Chondrocyte (in vitro differentiated cells): Measurements from ENCODE around the gene RPL10A. TPM values are rescaled to one million over a fixed set of nuclear protein-coding genes. Genes with fewer than 3 reads are reported as not detected.
"Not testable (repeated sequence)": the region's sequence is repeated elsewhere in the genome, so short reads cannot be mapped to it uniquely, and the experiment has no call there.

Source experiments
- DNase-seq: peaks from one replicate; pipeline ENCODE4 v3.0.0; 2021; ENCODE audit warnings: mixed read lengths, low spot score
- H3K27ac Mint-ChIP-seq: one replicate; pipeline ENCODE4 v1.8.0; 2021; ENCODE audit warnings: mild to moderate bottlenecking, moderate library complexity, mixed read lengths; ENCODE audit not compliant: unreplicated experiment
- H3K27me3 Mint-ChIP-seq: 2 replicates; pipeline ENCODE4 v1.8.0; 2021; ENCODE audit warnings: low read depth, mixed read lengths
- H3K36me3 Mint-ChIP-seq: 2 replicates; pipeline ENCODE4 v1.8.0; 2021; ENCODE audit warnings: low read depth, mixed read lengths
- H3K4me1 Mint-ChIP-seq: 2 replicates; pipeline ENCODE4 v1.8.0; 2021; ENCODE audit warnings: low read depth, mild to moderate bottlenecking, mixed read lengths
- H3K4me3 Mint-ChIP-seq: one replicate; pipeline ENCODE4 v1.8.0; 2021; ENCODE audit warnings: mild to moderate bottlenecking, moderate library complexity, mixed read lengths; ENCODE audit not compliant: unreplicated experiment
- H3K9me3 Mint-ChIP-seq: 2 replicates; pipeline ENCODE4 v1.8.0; 2021; ENCODE audit warnings: low read depth, mixed read lengths
- total RNA-seq: library from RNA; stranded (reverse); gene quantifications from 3 replicates; pipeline ENCODE4 v1.2.1, GENCODE V29; 2021
- TF ChIP-seq, protein P1 (sequence below): fragments of 200-600 bp; sonication (generic); IDR thresholded peaks from 2 replicates; pipeline ENCODE4 v1.5.0; 2021; ENCODE audit warnings: antibody characterized with exemption, mild to moderate bottlenecking, moderate library complexity

Gene RPL10A
- total RNA-seq, 1 donor from 2014 or later: 848 TPM

DNA sequence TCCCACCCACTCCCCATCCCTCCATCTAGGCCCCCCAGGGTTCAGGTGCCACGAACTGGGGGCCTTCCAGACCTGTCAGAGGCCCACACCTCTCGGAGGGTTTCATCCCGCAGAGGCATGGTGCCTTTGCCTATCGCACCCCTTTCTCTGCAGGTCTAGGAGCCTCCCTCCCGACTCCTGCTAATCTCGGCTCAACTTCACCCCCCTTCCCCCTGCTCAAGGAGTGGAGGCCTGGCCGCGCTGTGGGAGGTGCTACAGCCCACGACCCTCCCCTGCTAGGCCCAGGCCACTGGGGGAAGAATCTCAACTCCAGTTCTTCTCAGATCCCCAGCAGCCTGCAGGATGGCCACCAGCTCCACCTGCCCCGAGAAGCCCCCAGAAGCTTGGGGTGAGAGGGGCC is 44.5 kb downstream of the RPL10A start, which contains the start of gene TULP1:
TSS of gene TULP1 (minus strand) at position 157 of the 400 bp plus-strand sequence. CDS start at position 119, 38 bp downstream.
- Mint-ChIP-seq H3K27me3 (peaks cover 3% of the 10 kb centered on the region), H3K27ac (no peak within 1 kb of the TSS), H3K4me3 (no peak within 1 kb of the TSS), H3K9me3 (no peaks in the 10 kb centered on the region), H3K4me1 (no peaks in the 10 kb centered on the region), H3K36me3 (no peaks in the 10 kb centered on the region)
- DNase-seq: peak; percentile 54
- TF ChIP-seq, protein P1, sequence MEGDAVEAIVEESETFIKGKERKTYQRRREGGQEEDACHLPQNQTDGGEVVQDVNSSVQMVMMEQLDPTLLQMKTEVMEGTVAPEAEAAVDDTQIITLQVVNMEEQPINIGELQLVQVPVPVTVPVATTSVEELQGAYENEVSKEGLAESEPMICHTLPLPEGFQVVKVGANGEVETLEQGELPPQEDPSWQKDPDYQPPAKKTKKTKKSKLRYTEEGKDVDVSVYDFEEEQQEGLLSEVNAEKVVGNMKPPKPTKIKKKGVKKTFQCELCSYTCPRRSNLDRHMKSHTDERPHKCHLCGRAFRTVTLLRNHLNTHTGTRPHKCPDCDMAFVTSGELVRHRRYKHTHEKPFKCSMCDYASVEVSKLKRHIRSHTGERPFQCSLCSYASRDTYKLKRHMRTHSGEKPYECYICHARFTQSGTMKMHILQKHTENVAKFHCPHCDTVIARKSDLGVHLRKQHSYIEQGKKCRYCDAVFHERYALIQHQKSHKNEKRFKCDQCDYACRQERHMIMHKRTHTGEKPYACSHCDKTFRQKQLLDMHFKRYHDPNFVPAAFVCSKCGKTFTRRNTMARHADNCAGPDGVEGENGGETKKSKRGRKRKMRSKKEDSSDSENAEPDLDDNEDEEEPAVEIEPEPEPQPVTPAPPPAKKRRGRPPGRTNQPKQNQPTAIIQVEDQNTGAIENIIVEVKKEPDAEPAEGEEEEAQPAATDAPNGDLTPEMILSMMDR: no peak

DNA sequence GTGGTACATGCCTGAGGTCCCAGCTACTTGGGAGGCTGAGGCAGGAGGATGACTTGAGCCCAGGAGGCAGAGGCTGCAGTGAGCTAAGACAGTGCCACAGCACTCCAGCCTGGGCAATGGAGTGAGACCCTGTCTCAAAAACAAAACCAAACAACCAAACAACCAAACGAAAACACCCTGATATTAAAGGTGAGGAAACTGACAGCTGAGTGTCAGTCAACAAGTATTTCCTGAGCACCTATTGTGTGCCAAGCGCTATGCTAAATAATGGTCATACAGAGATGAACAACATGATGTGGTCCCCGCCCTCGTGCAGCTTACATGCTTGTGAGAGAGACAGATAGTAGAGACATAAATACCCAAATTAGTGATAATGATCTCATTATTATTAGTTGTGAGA is 46.4 kb downstream of the RPL10A start:
- Mint-ChIP-seq H3K27me3 (peaks cover 3% of the 10 kb centered on the region), H3K36me3 (no peaks in the 10 kb centered on the region), H3K4me1 (no peaks in the 10 kb centered on the region), H3K4me3 (no peak overlapping the region), H3K9me3 (no peaks in the 10 kb centered on the region), H3K27ac (no peak overlapping the region)
- no peak for DNase-seq
- TF ChIP-seq, protein P1: no peak

DNA sequence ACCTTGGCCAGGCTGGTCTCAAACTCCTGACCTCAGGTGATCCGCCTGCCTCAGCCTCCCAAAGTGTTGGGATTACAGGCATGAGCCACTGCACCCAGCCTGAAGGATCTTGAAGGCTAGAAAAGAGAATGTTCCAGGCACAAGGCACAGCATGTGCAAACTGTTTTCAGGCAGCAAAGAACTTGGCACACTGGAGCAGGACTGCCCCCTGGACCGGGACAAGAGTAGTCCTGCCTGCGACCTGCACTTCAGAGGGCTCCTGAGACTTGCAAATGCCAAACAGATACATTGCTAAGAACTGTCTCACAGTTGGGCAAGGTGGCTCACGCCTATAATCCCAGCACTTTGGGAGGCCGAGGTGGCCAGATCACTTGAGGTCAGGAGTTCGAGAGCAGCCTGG is 47.7 kb downstream of the RPL10A start:
- not testable (repeated sequence) for H3K36me3 Mint-ChIP-seq, H3K4me3 Mint-ChIP-seq, DNase-seq, H3K27ac Mint-ChIP-seq, H3K4me1 Mint-ChIP-seq, H3K27me3 Mint-ChIP-seq, H3K9me3 Mint-ChIP-seq

DNA sequence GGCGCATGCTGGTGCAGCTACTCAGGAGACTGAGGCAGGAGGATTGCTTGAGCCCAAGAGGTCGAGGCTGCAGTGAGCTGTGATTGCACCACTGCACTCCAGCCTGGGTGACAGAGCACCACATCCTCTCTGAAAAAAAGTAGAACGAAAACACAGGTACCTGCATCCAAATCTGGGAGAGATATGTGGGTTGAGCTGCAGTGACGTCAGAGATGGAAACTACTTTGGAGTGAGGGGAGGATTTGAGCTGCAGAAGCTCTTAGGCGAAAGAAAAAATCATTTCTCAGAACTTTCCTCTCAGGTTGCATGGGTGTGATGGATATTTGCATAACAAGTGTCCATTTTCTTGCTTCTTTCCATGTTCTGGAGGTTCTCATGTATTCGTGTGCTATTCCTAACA is 48.5 kb downstream of the RPL10A start:
- Mint-ChIP-seq H3K9me3 (no peaks in the 10 kb centered on the region), H3K4me3 (no peak overlapping the region), H3K27me3 (no peaks in the 10 kb centered on the region), H3K4me1 (no peaks in the 10 kb centered on the region), H3K27ac (no peak overlapping the region), H3K36me3 (no peaks in the 10 kb centered on the region)
- TF ChIP-seq, protein P1: no peak
- DNase-seq: no peak

DNA sequence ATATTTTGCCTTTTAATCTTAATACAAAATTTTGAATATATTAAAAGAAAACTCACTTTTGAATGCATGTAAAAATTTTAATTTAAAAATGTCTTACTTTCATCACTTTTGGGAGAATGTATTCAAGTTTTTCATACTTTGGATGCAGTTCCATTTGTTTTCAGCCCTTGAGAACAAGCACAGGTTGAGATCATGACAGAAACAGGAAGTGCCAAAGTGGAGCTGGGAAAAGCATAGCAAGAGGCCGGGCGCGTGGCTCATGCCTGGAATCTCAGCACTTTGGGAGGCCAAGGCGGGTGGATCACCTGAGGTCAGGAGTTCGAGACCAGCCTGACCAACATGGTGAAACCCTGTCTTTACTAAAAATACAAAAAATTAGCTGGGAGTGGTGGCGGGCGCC is 49.8 kb downstream of the RPL10A start:
- not testable (repeated sequence) for H3K27me3 Mint-ChIP-seq, H3K4me1 Mint-ChIP-seq, DNase-seq, H3K27ac Mint-ChIP-seq, H3K4me3 Mint-ChIP-seq, H3K36me3 Mint-ChIP-seq, H3K9me3 Mint-ChIP-seq

DNA sequence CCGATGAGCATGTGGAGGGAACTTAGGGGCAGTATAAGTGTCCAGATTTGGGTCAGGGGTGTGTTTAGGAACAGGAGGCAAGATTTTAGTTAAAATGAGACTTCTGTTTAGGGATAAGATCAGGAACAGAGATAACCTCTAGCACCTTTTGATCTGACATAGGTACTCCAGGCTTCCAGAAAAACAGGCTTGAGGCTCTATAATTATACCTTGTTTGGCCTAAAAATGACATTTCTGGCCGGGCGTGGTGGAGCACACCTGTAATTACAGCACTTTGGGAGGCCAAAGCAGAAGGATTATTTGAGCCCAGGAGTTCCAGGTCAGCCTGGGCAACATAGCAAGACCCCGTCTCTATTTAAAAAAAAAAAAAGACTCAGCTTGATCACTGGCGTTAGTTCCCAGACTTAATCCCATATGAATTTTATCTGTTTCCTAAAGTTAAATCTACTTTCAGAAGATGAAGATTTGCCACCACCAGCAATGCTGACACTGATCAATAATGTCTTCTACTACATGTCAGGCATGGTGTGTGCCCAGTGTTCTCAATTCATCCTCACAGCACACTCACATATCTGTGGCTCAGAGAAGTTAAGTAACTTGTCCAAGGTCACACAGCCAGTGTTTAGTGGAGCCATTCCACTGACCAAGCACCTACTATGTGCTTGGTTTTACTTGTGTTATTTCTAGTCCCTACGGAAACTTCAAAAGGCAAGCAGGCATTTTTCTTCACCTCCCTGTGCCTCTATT is 50.5 kb downstream of the RPL10A start:
- H3K4me3 Mint-ChIP-seq: no peak overlapping the region
- H3K36me3 Mint-ChIP-seq: no peaks in the 10 kb centered on the region
- no peaks in the 10 kb centered on the region for H3K9me3 Mint-ChIP-seq
- no peak for DNase-seq
- H3K4me1 Mint-ChIP-seq: peaks cover 4% of the 10 kb centered on the region
- H3K27ac Mint-ChIP-seq: no peak overlapping the region
- TF ChIP-seq, protein P1: no peak
- H3K27me3 Mint-ChIP-seq: no peaks in the 10 kb centered on the region
